HG03558 (cell line): Measurements from ENCODE around the gene METTL2B.
"Not testable (repeated sequence)": the region's sequence is repeated elsewhere in the genome, so short reads cannot be mapped to it uniquely, and the experiment has no call there.

Experiments used
- ATAC-seq: cut with Tn5 transposase; IDR thresholded peaks from one replicate; pipeline ENCODE4 v1.9.1; 2021; ENCODE audit warnings: moderate number of reproducible peaks; ENCODE audit not compliant: unreplicated experiment; ENCODE audit errors: extremely low read depth

The METTL2B gene

DNA sequence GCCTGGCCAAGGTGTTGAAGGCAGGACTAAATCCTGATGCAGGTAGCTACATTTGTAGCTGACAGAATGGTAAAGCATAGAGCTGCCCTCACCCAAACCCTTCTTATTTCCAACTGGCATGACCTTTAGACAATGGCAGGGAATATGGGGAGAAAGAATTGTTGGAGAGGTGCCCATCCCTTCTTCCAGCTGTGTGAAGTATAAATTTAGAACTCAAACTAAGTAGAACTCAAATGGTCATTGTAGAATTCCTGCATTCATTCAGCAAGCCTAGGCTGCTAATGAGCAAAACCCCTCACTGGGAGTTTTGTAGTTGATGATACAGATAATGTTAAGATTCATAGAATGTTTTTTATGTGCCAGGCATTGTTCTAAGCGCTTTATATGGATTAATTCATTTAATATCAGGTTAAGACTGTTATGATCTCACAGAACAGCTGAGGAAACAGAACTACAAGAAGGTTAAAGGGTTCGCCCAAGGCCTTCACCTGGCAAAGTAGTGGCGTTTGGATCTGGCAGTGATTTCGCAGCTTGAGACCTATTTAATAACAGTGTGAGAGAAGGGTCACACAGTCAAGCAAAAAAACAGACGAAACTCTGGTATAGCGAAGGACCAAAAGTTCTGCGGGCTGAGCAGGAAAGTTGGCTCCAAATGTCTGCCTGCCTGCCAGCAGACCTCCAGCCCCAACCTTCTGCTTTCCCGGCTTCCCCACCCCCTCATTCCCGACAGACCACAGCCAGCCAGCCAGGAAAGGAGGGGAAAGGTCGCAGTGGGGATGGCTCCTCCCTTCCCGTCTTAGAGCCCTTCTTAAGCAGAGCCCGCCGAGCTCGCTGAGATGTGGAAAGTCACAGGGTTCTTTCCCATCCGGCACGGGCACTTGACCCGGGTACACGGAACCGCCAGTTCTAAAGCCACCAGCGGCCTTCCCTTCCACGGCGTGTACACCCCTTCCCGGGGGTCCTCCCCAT, 22.4 kb upstream of the METTL2B start:
- ATAC-seq: no peak

DNA sequence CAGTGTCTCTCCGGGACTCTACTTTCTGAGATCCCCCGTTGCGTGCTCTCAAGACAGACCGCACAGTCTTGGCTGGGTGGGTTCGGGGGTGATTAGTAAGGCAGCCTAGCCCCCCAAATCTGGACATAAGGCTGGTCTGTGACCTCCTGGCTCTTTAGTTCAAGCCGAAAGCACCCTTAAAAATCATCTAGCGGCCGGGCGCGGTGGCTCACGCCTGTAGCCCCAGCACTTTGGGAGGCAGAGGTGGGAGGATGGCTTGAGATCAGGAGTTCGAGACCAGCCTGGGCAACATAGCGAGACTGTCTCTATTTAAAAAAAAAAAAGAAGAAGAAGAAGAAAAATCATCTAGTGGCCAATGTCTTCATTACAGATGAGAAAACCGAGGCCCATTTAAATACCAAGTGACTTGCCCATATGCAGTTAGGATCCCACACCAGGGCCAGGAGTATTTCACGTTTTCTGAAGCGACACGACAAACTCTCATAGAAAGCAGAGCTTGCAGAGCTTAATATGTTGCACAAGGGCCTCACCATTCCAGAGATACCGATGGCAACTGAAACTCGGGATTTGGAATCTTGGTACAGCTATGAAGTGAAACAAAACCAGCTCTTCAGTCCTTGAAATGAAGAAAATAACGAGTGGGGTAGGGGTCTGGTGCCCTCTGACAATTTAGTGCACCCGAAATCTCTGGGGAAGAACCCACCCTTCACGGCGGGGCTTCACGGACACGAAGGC, 21.6 kb upstream of the METTL2B start:
- ATAC-seq: no peak

DNA sequence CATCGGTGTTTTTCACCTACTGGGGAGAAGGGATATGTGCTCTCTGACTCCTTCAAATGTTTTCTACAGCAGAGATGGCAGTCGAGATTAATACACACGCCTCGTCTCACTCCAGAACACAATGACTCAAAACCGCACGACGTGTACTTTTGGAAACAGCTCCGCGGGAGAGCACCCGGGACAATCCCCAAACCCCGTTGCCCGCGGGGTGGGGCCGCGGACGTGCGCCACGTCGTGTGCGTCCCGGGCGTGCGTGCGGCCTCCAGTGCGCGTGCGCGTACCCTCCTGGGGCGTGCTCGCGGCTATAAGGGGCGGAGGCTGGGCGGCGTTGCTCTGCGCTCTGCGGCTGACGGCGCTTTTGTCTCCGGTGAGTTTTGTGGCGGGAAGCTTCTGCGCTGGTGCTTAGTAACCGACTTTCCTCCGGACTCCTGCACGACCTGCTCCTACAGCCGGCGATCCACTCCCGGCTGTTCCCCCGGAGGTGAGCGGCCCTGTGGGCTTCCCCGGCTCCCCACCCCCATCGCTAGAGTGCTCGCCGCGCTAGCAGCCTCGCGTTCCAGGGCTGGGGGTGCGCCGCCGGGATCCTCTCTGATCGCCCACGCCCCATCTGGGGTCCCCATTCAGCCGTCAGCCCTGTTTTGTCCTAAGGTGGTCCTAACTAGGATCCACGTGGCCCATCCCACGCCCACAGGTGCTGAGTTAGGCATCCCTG, 20.8 kb upstream of the METTL2B start, which contains the start of gene HILPDA:
Gene HILPDA, plus strand, starts transcription at position 336 of the 712 bp plus-strand sequence. CDS start 1,391 bp downstream, outside the sequence.
- ATAC-seq: peak; percentile 68

DNA sequence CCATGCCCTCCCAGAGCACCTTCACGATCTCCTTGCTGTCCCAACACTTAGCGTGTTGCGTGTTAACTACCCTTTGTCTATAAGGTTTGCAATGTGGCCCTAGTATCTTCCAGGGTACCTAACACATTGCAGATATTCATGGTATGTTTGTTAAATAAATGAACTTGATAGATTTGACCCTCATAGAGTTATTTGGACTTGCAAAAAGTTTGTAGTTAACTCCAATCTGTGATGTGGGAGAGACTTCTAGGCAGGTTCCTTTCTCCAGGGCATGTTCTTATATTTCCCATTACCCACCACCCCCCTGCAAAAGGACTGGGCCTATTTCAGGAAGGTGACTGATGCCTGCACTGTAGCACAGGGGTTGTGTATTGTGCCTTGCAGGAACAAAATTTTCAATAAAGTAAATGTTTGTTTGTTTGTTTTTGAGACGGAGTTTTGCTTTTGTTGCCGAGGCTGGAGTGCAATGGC, 20.3 kb upstream of the METTL2B start:
- ATAC-seq: no peak

DNA sequence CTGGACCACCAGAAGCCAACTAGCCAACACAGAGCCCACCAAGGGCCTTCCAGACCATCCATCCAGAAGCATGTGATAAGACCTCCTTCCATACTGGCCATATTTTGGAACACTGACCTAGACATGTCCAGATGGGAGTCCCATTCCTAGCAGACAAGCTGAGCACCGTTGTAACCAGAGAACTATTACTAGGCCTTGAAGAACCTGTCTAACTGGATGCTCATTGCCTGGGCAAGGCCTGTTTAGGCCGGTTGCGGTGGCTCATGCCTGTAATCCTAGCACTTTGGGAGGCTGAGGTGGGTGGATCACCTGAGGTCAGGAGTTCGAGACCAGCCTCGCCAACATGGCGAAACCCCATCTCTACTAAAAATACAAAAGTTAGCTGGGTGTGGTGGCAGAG, 19.2 kb upstream of the METTL2B start:
- not testable (repeated sequence) for ATAC-seq

DNA sequence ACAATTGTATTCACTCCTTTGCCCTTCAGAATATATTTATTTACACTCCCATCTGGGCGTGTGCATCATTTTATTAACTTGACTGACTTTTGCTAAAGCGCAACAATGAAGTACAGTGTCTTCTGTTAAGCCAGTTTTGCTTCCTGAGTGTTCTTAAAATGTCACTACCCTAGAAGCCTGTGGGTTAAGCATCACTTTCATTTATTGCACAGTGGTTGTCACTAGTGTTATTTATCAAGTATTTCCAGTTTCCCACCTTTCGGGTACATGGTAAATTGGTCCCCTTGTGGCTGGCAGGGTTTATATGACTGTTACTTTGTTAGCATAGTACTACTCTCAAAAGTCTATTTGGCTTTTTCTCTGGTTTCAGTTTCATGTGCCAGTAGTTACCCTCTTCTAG, 17.6 kb upstream of the METTL2B start:
- peak; percentile 21 for ATAC-seq

DNA sequence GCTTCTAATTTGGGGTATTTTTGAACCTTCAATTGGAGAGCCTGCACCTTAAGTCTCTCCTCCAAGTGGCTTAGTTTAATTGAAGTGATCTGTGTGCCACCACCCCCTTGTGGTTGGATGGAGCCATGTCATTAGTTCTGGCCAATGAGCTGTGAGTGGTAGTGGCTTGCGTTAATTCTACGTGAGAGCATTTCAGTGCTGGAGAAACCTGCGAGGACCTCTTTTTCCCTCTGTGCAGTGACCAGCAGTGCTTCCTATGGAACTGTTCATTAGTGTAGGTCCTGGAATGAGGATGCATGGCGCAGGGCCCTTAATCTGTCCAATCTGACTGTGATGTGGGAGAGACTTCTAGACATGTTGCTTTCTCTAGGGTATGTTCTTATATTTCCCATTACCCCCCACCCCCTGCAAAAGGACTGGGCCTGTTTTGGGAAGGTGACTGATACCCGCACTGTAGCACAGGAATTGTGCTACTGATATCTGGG, 17.1 kb upstream of the METTL2B start:
- peak; percentile 35 for ATAC-seq

DNA sequence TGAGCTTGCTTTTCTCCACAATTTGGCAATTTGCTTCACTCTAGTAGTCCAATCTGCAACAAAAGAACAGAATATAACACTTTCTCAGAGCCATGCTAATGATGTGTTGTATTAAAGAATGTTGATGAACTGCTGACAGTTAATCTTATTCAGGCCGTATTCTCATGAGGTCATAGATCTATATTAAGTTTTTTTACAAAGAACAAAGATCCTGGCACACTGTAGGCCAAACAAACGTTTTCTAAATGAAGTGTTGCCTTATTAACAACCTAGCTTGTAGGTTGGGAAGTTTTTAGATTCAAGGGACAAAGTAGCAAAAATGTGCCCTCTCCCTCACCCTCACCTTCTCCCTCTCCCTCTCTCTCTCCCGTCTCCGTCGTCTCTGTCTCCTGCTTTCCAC, 14.1 kb upstream of the METTL2B start:
- no peak for ATAC-seq

DNA sequence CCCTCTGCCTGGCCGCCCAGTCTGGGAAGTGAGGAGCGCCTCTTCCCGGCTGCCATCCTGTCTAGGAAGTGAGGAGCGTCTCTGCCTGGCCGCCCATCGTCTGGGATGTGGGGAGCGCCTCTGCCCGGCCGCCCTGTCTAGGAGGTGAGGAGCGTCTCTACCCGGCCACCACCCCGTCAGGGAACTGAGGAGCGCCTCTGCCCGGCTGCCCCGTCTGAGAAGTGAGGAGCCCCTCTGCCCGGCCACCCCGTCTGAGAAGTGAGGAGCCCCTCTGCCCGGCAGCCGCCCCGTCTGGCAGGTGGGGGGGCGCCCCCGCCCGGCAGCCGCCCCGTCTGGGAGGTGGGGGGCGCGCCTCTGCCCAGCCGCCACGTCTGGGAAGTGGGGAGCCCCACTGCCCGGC, 13.2 kb upstream of the METTL2B start:
- not testable (repeated sequence) for ATAC-seq

DNA sequence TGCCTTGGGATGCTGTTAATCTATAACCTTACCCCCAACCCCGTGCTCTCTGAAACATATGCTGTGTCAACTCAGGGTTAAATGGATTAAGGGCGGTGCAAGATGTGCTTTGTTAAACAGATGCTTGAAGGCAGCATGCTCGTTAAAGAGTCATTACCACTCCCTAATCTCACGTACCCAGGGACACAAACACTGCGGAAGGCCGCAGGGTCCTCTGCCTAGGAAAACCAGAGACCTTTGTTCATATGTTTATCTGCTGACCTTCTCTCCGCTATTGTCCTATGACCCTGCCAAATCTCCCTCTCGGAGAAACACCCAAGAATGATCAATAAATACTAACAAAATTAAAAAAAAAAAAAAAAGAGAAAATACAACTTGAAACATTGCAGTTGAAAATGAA, 12.6 kb upstream of the METTL2B start:
- not testable (repeated sequence) for ATAC-seq

DNA sequence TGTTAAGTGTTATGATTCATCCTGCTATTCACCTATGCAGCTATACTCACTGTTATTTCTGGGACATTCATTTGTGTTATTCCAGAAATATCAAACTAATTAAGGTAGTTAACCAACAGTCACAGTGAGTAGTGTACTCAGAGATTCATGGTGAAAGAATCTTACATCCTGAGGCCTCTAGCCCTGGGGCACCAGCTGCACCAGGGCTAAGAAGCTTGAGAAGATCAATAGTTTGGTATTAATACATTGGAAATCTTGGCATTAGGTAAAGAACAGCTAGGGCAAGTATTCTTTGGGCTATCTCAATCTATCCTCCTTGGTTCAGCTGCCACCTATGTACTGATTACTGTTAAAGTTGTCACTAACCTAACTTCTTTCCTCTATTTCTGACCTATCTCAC, 9.7 kb upstream of the METTL2B start:
- ATAC-seq: not testable (repeated sequence)

DNA sequence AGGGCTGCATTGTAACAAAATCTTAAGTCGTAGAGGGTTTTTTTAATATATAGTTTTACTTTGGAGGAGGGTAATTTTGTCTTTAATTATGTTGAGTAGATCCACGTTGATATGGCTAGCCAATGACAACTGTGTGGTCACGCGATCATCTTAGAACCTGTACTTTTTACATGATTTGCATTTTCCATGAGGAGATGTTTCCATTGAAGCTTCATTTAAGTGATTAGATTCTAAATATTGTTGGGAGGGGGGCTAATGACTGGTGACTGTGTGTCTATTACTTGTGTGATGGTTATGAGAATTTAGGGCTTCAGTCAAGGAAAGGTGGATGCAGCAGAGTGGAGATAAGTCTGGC, 765 bp downstream of the METTL2B start:
- ATAC-seq: not testable (repeated sequence)

DNA sequence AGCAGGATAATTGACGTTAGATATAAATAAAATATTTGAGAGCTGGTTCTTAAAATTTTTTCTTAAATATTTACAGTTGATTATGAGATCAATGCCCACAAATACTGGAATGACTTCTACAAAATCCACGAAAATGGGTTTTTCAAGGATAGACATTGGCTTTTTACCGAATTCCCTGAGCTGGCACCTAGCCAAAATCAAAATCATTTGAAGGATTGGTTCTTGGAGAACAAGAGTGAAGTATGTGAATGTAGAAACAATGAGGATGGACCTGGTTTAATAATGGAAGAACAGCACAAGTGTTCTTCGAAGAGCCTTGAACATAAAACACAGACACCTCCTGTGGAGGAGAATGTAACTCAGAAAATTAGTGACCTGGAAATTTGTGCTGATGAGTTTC, 2.5 kb downstream of the METTL2B start:
- ATAC-seq: not testable (repeated sequence)

DNA sequence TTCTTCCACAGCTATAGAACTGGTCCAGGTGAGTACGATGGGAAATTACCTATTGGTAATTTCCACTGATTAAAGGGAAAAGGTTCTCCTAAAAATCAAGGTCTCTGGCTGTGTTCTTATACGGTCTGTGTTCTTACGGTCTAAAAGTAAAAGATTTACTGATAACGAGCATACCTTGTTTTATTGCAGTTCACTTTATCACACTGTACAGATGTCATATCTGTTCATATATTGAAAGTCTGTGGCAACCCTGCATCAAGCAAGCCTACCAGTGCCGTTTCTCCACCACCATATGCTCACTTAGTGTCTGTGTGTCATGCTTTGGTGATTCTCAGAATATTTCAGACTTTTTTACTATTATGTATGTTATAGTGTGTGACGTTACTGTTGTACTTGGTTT, 11.6 kb downstream of the METTL2B start:
- not testable (repeated sequence) for ATAC-seq

DNA sequence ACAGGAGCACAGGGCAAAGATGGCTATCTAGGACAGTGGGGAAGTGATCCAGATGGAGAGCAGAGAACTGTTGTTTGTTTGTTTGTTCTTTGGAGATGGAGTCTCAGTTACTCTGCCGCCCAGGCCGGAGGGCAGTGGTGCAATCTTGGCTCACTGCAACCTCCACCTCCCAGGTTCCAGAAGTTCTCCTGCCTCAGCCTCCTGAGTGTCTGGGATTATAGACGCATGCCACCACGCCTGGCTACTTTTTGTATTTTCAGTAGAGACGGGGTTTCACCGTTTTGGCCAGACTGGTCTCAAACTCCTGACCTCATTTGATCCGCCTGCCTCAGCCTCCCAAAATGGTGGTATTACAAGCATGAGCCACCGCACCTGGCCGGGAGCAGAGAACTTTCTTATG, 20.9 kb downstream of the METTL2B start:
- ATAC-seq: no peak

DNA sequence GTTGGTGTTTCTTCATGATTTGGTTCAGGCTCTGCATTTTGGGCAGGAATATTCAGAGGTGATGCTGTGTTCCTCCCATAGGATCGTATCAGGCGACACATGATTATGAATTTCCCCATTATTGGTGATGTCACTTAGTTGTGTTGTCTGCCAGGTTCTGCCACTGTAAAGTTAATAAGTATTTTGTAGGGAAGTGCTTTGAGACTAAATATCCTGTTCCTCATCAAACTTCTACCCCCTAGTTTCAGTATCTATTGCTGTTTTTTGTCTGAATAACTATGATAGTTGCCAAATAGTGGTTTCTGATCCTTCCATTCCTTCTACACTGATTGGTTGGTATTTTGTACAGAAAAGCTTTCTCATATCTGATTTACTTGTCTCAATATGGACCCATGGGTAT, 28.9 kb downstream of the METTL2B start:
- not testable (repeated sequence) for ATAC-seq

DNA sequence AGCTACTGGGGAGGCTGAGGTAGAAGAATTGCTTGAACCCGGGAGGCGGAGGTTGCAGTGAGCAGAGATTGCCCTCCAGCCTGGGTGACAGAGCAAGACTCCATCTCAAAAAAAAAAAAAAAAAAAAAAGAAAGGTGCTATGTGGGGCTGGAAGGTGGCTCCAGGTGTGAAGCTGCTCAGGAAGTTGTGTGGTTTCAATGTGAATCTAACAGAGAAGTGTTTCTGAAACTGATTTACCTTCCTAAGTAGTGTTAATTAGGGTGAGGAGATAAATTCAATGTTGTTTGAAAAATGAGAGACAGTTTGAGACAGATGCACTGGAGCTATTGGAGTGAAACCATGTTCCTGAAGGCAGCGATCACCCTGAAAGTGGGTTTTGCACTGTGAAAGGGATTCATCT, 30.3 kb downstream of the METTL2B start:
- ATAC-seq: not testable (repeated sequence)

DNA sequence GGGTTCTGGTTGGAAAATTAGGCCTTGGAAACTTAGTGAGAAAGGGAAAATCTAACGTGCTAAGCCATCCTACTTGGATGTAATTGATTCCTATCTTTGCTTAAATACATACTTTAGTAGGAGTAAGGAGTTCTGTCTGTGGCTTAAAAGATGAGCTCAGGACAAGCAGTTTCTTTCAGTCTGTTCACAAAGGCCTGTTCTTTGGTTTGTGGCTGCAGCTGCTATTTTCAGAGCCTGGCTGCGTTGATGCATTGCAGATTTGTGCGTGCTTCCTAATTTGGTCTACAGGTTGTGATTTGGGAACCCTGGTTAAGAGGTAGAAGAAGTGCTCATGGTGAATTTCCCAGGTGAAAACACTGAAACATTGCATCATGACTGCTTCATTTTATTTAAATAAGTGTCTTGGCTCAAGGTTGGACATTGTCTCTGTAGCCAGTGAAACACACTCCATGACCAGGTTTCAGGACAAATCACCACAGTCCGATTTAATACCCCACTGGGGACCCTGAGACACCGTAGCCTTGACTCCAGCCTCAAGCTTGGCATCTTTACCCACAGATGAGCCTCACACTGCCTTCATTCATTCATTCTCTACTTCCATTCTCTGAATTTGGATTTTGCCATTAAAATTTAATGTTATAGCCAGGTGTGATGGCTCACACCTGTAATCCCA, 30.9 kb downstream of the METTL2B start:
- not testable (repeated sequence) for ATAC-seq

DNA sequence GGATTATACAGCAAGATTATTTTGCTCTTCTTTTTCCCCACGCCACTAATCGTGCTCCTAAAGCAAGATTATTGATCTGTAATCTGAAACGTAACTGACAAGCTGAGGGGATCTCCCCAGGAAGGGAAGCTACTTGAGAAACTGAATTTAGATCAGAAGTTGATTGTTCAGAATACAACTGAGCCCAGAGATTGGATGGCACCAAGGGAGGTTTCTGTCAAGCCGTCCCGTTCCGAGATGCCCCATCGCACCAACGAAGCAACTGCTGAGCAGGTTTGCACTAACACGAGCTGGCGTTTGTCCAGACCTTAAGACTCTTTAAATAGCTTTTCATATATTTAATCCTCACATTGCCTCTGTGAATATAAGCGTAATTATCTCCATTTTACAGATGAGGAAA, 35.1 kb downstream of the METTL2B start:
- not testable (repeated sequence) for ATAC-seq

DNA sequence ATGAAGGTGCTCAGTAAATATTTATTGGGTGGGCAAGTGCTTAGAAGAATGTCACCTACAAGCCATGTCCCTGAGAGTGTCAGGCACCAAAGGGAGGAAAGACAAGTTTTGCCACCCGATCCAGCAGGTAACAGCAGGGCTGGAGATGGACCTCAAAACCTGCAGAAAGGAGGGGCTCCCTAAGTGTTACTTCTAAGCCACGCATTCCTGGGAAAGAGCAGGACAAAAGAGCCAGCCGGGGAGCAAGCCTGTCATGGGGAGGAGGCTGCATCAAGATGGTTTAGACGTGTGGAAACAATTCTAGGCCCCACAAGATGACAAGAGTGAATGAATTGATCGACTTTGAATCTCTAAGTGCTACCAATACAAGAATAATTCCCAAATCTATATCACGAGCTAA, 38.7 kb downstream of the METTL2B start:
- ATAC-seq: not testable (repeated sequence)
